M059J (cell line): ENCODE data around the gene NOP56. TPM values are rescaled to one million over a fixed set of nuclear protein-coding genes. Genes with fewer than 3 reads are reported as not detected.

Experiments used
- DNase-seq: peaks from one replicate; pipeline ENCODE4 v3.0.0-alpha.2; 2012; ENCODE audit warnings: low read depth
- total RNA-seq: library from RNA; depleted of rRNA; stranded (reverse); fragments of >200 nt; shearing (Covaris generic); gene quantifications from 2 replicates; pipeline ENCODE4 v1.2.3, GENCODE V29; 2014

Gene NOP56
- total RNA-seq, 1 experiment from 2014 or later: 163 TPM

DNA sequence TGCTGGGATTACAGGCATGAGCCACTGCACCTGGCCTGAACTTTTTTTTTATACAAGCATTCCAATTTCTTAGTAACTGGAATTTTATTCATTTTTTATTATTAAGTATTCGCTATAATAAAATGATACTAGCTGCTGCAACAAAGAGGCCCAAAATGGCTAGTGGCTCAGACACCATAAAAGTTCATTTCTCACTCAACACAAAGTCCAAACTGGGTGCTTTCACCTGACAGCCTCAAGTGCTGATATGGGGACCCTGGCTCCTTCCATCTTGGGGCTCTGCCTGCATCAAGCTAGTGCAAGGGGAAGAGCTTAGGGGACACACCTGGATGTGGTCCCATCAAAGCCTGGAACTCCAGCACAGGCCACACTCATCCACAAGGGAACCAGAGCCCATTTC, 12.2 kb upstream of the NOP56 start:
- no peak for DNase-seq

DNA sequence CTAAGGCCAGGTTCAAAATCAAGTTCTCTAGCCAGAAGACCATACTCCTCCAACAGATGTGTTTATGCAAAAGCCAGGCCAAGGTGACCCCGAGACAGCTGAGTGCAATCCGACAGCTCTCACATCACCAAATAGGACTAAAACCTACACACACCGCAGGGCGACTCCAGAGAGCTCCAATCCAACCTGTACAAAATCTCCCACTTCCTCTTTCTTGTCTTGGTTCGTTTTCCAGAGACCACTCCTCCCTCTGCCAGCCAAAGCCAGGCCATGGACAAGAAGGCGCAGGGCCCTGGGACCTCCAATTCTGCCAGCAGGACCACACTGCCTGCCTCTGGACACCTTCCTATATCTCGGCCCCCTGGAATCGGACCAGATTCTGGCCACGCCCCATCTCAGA, 11.5 kb upstream of the NOP56 start:
- DNase-seq: no peak

DNA sequence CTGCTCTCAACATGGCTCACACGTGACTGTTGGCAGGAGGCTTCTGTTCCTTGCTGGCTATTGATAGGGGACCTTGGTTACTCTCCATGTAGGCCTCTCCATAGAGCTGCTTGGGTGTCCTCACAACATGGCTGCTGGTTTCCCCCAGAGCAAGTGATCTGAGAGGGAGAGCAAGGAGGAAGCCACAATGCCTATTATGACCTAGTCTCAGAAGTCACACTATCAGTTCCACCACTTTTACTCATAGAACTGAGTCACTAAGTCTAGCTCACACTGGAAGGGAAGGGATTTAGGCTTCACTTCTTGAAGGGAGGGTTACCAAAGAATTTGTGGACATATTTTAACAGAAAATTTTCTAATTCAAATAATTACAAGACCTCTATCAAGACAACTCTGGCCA, 8.7 kb upstream of the NOP56 start:
- no peak for DNase-seq

DNA sequence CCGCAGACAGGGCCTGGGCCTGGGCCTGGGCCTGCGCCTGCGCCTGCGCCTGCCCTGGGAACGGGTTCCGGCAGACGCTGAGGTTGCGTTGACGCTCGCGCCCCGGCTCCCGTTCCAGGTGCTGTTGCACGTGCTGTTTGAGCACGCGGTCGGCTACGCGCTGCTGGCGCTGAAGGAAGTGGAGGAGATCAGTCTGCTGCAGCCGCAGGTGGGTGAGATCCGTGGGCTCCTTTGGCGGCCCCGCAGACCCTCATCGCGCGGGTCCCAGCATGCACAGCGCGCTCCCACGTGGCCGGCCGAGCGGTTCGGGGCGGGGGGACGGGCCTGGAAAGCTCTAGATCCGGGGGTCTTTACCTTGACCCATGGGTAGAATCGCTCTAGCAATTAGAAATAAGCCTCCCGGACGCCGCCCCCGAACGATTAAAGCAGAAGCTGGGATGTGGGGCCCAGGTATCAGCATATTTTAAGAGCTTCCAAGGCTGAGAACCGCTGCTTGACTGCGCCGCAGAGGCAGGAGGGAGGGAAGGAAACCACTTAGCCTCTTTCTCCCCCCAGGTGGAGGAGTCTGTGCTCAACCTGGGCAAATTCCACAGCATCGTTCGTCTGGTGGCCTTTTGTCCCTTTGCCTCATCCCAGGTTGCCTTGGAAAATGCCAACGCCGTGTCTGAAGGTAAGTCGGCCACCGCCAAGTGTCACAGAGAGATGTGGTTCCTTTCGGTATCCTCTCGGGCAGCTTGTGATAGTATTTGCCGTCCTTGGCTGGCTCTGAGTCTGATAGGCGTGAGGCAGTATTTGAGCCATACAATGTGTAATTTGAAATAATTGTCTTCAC, 508 bp downstream of the NOP56 start:
- no peak for DNase-seq

DNA sequence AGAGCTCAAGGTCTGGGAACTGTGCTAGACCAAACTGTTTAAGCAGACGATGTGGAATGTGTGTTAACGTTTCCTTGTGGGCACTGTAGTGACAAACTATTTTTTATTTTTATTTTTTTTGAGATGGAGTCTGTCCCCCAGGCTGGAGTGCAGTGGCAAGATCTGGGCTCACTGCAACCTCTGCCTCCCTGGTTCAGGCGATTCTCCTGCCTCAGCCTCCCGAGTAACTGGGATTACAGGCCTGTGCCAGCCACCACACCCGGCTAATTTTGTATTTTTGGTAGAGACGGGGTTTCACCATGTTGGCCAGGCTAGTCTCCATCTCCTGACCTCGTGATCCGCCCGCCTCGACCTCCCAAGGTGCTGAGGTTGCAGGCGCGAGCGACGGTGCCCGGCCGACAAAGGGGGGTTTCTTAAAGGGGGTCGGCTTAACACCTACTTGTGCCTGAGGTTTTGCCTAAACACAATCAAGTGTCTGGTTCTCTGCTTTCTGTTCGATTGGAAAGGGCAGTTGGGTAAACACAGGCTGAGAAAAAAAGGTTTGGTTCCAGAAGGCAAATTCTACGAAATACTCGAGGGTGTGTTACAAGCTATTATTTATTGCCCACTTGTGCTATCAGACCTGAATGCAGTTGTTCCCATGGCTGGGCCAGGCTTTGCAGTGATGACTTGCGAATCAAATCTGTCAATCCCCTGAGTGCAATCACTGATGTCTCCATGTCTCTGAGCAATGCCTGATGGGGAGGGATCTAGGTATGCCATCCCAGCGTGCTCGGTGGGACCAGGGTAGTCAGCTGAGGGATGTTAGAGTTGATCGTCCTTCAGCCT, 1.3 kb downstream of the NOP56 start:
- DNase-seq: no peak

DNA sequence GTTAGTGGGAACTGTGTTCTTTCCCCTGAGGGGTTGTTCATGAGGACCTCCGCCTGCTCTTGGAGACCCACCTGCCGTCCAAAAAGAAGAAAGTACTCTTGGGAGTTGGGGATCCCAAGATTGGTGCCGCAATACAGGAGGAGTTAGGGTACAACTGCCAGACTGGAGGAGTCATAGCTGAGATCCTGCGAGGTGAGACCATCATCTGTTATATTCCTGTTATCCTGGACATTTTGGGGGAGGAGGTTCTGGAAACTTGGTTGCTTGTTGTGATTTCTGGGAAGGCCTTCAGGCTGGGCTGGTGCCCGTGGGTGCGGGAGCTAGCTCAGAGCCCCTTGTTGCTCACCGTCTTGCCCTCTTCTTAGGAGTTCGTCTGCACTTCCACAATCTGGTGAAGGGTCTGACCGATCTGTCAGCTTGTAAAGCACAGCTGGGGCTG, 2.0 kb downstream of the NOP56 start:
- DNase-seq: no peak

DNA sequence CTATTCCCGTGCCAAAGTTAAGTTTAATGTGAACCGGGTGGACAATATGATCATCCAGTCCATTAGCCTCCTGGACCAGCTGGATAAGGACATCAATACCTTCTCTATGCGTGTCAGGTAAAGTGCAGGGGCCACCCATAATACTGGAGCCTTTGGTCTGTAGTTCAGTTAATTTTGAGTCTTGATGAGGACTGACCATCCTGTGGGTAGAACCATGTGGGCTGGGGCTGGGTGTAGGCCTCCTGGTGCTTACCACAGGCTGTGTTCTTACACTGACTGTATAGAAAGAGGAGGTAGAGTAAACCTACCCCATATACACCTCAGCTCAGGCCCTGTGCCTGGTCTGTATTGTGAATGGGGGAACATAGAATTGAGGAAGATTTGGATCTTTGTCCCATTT, 2.4 kb downstream of the NOP56 start:
- DNase-seq: no peak

DNA sequence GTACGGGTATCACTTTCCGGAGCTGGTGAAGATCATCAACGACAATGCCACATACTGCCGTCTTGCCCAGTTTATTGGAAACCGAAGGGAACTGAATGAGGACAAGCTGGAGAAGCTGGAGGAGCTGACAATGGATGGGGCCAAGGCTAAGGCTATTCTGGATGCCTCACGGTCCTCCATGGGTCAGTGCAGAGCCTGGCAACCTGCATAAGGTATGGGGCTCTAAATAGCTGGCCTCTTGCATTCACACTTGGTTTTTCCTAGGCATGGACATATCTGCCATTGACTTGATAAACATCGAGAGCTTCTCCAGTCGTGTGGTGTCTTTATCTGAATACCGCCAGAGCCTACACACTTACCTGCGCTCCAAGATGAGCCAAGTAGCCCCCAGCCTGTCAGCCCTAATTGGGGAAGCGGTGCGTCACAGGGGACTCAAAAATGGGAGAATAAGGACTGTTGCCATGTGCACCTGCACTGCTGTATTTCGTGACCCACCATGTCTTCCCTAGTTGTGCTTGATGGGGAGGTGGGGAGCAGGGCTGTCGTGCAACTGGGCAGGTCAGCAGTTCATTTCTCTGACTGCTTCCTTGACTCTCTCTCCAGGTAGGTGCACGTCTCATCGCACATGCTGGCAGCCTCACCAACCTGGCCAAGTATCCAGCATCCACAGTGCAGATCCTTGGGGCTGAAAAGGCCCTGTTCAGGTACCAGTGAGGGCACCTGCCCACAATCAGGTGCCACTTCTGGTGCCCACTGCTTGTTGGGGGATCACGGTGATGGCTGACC, 3.1 kb downstream of the NOP56 start:
- DNase-seq: no peak

DNA sequence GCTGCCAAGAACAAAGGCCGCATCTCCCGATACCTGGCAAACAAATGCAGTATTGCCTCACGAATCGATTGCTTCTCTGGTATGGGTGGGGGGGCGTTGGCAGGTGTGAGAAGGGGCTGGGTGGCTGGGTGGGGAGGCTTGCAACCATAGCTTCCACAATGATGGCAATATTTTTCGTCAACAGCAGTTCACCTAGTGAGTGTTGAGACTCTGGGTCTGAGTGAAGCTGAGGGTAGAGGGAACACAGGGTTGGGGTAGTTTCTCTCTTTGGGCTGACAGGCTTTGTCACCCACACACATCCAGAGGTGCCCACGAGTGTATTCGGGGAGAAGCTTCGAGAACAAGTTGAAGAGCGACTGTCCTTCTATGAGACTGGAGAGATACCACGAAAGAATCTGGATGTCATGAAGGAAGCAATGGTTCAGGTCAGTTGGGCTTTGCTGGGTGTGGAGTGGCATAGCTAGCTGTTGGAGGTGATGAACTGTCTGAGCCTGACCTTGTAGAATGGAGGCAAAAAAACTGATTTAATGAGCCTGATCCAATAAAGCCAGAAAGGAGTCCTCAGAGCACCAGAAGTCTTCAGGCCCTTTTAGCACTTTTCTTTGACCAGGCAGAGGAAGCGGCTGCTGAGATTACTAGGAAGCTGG, 4.2 kb downstream of the NOP56 start:
- no peak for DNase-seq

DNA sequence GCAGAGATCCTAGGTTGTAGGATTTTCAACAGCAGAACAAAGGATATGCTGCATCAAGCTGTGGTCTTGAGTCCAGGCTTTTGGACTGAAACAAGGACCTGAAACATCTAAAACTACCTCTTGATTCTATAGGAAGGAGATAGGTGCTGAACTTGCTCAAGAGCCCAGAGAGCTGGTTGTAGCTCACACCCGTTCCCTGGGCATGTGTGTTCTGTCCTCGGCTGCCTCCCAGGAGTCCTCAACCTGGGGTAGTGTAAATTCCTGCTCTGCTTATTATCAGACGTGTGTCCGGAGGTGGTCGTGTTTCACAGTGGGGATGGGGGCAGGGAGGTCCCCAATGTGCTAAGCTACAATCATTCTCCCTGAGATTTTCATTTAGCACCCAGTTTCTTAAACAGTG, 4.8 kb downstream of the NOP56 start:
- DNase-seq: no peak

DNA sequence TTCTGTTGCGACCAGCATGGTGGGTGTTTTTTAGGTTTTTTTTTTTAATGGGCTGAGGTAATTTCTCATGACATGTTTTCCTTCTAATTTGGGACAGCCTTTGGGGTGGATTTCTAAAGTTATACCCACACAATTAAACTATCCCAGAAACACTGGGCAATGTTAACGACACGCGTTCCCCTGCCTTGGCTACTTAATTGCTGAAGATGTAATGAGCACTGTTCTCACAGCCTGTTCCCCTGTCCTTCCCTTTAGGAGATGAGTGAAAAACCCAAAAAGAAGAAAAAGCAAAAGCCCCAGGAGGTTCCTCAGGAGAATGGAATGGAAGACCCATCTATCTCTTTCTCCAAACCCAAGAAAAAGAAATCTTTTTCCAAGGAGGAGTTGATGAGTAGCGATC, 5.2 kb downstream of the NOP56 start:
- DNase-seq: no peak

DNA sequence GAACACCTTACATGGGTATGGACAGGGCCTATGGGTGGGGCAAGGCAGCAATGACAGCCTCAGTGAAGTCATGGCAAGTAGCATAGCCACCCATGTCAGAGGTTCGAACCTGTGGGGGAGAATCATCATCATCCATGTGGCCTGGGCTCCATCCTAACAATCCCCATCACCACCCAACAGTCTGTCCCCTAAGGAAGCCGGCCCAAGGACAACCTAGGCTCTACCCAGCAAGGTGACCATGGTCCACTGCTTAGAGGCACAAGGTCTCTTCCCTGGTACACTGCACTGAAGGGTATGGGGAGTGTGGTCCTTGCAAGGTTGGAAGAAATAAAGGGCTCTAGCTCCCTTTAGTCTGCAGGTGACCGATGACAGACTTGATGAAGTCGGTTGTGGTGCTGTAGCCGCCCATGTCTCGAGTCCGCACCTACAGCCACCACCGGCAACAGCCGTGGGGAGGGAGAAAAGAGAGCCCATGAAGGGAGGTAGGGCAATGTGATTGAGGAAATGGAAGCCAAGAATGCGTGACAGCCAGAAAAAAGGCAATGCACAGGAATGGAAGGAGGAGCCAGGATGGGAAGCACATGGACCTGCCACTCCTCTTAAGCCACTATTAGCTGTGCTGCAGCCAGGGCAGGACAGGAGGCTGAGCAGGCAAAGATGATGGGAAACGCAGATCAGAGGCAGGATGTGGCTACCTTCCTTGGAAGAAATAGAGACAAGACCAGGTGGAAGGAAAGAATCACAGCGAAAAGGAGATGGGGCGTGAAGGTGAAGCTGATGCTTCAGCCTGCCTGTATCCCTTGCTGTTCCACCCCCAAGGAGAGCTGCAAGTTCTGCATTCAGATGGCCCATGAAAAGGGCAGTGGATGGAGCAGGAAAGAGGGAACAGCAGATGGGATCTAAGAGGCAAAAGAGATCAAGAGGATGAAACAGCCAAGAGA, 6.3 kb downstream of the NOP56 start:
- DNase-seq: peak; percentile 39

DNA sequence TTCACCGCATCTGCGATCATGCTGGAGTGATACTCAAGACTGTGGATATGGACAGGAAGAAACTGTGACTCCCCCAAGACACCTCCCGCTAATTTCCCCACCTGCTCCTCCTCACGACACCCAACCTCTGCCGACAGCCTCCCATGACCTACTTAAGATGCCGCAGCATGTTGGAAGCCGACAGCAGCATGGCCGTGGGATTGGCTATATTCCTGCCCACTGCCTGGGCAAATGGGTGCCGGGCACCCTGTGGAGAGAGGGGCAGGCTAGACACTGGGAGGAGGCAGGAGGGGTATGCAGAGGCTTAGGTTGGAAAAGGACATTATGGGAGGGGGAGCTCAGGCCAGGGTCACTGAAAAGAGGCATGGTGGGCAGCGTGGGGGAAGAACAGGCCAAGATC, 7.1 kb downstream of the NOP56 start:
- no peak for DNase-seq

DNA sequence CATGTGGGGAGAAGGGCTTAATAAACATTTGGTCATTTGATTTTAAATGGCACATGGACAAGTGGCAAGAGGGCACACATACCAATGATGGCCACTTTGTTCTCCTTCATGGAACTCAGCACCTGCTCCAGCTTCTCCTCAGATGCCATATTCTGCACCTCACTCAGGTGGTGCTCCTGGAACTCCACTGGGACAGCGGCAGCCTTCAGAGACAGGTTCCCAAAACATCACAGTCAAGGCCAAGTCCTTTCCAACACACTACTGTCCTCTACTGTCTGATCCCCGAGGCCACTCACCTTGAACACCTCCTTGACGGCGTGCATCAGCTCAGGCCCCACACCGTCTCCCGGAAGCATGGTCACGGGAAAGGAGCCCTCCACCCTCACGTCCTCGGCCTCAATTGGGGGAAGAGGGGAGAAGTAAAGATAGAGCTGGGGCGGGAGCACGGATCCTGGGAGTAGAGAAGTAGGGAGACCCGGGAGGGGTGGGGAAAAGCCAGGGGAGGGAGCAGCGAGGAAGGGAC, 11.0 kb downstream of the NOP56 start:
- no peak for DNase-seq

DNA sequence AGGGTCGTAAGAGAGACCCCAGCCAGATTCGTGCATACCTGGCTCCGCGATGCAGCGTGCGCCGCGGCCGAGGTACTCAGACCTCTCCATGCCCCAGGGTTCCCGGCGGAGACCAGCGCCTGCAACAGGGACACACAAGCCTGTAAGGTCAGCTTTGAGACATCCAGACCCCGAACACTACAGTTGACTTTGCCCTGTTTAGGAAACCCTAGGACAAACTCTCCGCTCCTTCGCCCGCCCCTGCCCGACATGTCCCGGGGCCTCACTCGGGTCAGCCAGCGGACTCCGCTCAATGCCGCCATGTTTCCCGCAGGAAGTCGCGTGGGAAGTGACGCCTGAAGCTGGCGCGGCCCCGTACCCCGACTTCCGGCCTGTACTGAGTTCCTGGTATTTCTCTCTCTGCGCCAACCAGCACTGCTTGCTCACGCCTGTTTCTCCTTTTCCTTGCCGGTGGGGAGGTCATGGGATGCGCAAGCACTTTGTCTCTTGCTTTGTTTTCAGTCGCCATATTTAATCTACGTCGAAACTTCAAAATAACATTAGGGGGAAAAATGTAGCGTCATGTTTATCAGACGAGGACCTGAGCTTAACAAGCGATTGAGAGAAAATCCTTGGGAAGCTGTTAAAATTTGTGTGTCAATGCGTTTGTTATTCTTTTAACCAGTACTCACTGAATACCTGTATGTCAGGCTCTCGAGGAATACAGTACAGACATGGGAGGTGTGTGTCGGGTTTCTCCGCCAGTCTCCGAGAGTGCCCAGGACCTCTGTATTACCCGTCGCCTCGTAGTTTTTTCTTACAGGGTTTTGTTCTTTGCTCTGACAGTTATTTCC, 11.7 kb downstream of the NOP56 start, which contains the start of gene IDH3B:
Gene IDH3B (minus strand): TSS at position 330 of the 833 bp plus-strand sequence. CDS start 28 bp downstream, at position 302.
- peak; percentile 94 for DNase-seq

DNA sequence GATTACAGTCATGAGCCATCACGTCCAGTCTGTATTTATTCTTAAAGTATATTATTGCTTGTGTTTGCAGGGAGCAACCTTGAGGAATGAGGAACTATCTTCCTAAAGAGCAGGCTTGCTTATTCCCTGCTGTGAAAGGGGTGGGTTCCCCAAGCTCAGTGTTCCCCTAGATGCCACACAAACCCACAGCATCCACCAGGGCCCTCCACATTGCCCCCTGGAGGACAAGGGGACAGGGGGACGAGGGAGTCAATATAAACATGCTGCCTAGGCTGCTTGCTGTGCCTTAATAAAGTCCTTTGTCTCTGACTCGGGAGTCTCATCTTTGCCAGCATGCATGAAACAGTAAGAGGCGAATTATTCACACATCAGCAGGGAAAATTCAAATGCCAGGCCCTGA, 19.5 kb downstream of the NOP56 start:
- DNase-seq: no peak

DNA sequence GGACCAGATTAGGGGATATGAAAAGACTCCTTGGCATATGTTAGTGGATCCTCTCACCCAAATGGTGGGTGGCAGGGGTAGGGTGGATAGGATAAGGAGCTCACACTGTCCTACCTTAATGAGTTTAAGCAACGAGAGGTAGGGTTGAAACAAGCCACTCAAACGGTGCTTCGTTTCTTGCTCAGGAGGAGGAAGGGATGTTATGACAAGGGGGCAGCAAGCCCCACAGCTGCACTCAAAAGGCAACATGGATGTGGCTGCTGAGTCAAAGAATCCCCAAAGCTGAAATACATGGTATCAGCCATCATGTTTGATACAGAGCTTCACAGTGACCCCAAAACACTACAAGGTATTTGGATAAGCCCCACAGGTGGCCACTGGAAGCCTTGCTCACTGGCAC, 20.0 kb downstream of the NOP56 start:
- DNase-seq: no peak

DNA sequence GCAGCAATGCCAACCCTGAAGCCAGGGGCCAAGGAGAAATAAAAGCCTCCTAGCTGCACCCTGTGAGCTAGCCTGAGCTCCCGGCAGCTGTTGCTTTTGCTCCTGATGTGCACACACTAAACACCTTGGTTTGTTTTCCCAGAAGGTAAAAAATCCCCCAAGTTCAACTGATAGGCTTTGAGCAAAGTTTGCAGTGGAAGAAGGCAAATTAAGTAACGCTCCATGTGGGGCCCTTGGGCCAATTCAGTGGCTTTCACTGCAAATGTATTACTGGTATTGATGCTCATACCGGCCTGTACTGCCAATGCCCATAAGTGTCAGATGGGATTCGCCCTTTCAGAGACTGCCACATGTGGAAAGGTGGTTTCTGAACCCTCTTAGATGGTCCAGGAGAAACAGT, 21.0 kb downstream of the NOP56 start:
- DNase-seq: no peak

DNA sequence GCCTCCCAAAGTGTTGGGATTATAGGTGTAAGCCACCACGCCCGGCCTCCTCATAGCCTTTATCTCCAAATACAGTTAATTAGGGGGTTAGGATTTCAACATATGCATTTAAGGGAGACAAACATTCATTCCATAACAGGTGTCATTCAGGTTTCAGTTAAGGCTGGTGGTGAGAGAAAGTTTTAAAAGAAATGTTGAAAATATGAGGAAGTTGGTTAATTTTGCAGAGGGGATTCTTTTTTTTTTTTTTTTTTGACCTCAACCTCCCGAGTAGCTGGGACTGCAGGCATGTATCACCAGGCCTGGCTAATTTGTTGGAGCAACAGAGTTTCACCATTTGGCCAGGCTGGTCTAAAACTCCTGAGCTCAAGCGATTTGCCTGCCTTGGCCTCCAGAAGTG, 27.6 kb downstream of the NOP56 start:
- DNase-seq: no peak
